HG03354 (cell line): Measurements from ENCODE around the gene KNDC1.
"Not testable (repeated sequence)": the region's sequence is repeated elsewhere in the genome, so short reads cannot be mapped to it uniquely, and the experiment has no call there.

Experiments used
- ATAC-seq: cut with Tn5 transposase; IDR thresholded peaks from one replicate; pipeline ENCODE4 v1.9.1; 2021; ENCODE audit warnings: mild to moderate bottlenecking; ENCODE audit not compliant: unreplicated experiment, poor library complexity, severe bottlenecking

The KNDC1 gene

GRCh38 chr10:133125901-133126300 lies 34.1 kb upstream of the KNDC1 start:
- ATAC-seq: no peak

GRCh38 chr10:133126431-133127290 lies 33.4 kb upstream of the KNDC1 start:
- no peak for ATAC-seq

- ATAC-seq: no peak
Observed at GRCh38 chr10:133127291-133128125, 32.5 kb upstream of the KNDC1 start.

GRCh38 chr10:133128126-133129070 lies 31.6 kb upstream of the KNDC1 start:
- ATAC-seq: no peak

GRCh38 chr10:133129071-133129858 lies 30.8 kb upstream of the KNDC1 start:
- no peak for ATAC-seq

- ATAC-seq: no peak
Observed at GRCh38 chr10:133129859-133130495, 30.0 kb upstream of the KNDC1 start.

GRCh38 chr10:133130602-133131001 lies 29.4 kb upstream of the KNDC1 start:
- ATAC-seq: no peak

GRCh38 chr10:133131053-133131452 lies 29.0 kb upstream of the KNDC1 start:
- ATAC-seq: no peak

GRCh38 chr10:133131734-133132472 lies 28.1 kb upstream of the KNDC1 start:
- no peak for ATAC-seq

GRCh38 chr10:133132473-133133291 lies 27.3 kb upstream of the KNDC1 start:
- ATAC-seq: no peak

- no peak for ATAC-seq
Observed at GRCh38 chr10:133133471-133134231, 26.4 kb upstream of the KNDC1 start.

- no peak for ATAC-seq
Observed at GRCh38 chr10:133134411-133135115, 25.5 kb upstream of the KNDC1 start.

- no peak for ATAC-seq
Observed at GRCh38 chr10:133135116-133135465, 24.9 kb upstream of the KNDC1 start.

- ATAC-seq: not testable (repeated sequence)
Observed at GRCh38 chr10:133137486-133138145, 22.4 kb upstream of the KNDC1 start.

- ATAC-seq: no peak
Observed at GRCh38 chr10:133139551-133140065, 20.4 kb upstream of the KNDC1 start.
